ENCODE measurements around the gene TAF11L14.

- TF ChIP-seq POLR2A (IDR thresholded peaks at IDR 0.05; ENCODE audit: borderline replicate concordance, extremely low read depth, insufficient read depth, insufficient read length) (no peak), EZH2 (IDR thresholded peaks at IDR 0.05) (no peak), CTCF (IDR thresholded peaks at IDR 0.05 in 2 of 3, conservative IDR thresholded peaks at IDR 0.05 in 1 of 3; ENCODE audit: borderline replicate concordance in 1 of 3, insufficient read depth in 1 of 3, low read depth in 2 of 3, low read length in 2 of 3) (no peak), MAX (IDR thresholded peaks at IDR 0.05) (no peak), EZH2phosphoT487 (IDR thresholded peaks at IDR 0.05; ENCODE audit: borderline replicate concordance) (no peak), YY1 (IDR thresholded peaks at IDR 0.05; ENCODE audit: extremely low read depth, insufficient replicate concordance, low read depth, low read length) (no peak), CEBPB (IDR thresholded peaks at IDR 0.05; ENCODE audit: low read depth) (no peak), RAD21 (IDR thresholded peaks at IDR 0.05; ENCODE audit: low read depth) (no peak), ATF3 (IDR thresholded peaks at IDR 0.05) (no peak), ZNF274 (IDR thresholded peaks at IDR 0.05; ENCODE audit: low read depth, low read length) (no peak), JUND (IDR thresholded peaks at IDR 0.05) (no peak), ELF1 (IDR thresholded peaks at IDR 0.05; ENCODE audit: borderline replicate concordance, low read depth) (no peak)
Measured at GRCh38 chr5:17678751-17679324, 44.6 kb downstream of the TAF11L14 start.
